ENCODE measurements around the gene NRXN3. TPM values are rescaled to one million over a fixed set of nuclear protein-coding genes. Genes with fewer than 3 reads are reported as not detected.
A peak's percentile ranks its signal among the peaks of the same experiment; 100 is the strongest.

NRXN3 gene
- total RNA-seq, 2 donors from 2014 or later: 1.6 to 1.9 TPM

DNA sequence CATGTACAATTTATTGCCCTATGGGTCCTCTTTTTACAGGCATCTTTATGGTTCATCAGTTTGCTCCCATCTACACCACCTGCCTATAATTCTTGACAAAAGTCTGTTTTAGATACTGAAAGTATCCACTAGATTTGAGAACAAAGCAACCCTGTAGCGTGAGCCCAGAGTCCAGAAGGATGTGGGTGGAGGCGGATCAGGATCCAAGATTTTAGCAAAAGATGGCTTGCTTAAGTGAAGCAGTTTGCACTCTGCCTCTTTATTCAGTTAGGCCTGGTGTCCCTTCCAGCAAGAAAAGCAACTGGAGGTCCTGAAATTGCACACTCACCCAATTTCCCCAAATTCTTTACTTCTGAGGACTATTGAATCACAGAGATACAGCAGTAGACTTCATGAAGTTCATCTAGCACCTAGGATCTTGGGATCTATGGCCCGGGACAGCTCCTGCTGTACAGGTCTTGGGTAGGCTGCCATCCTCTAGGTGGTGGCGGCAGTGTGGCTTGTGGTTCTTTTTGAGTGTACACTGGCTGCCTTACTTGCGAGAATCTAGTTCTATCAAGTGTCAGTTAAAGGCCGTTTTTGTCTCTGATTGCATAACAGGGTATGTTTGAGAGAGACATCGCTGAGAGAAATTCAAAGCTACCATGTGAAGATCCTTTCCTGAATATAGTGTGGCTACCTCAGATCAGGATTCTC lies 873.2 kb downstream of the NRXN3 start:
- ATAC-seq (no peak), DNase-seq (no peak)
- intact Hi-C loops (cut with DNase I): no loop called here

DNA sequence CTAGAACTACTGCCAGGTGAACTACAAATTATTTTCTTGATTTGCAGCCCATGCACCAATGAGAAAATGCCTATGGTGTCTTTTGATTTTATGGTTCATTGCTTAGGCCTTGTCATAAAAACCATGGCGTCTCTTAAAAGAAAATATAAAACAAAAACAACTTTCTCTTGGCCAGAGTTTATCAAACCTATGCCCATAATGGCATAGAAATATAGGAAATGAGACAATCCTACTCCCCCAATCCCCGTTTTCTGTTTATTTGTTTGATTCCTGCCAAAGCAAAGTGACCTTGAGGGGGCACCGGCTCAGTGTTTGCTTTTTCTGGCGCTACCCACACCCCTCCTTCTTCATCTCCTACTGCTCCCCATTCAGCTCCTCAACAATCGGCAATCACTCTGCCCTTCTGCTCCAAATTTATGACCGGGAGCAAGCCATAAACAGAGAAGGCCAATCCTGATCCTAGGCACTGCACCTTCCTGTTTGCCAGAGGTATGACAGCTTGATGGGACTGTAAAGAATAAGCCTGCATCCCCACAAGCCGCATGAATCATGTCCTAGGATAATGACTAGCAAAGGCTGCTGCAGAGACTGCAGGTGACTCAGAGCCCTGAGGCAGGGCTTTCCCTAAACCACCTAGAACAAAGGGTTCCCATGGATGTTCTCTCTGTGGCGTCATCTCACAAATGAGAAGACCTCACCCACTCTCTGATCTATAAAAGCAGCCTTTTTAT lies 874.9 kb downstream of the NRXN3 start:
- intact Hi-C loops (cut with DNase I): no loop called here
- ATAC-seq: no peak
- no peak for DNase-seq

DNA sequence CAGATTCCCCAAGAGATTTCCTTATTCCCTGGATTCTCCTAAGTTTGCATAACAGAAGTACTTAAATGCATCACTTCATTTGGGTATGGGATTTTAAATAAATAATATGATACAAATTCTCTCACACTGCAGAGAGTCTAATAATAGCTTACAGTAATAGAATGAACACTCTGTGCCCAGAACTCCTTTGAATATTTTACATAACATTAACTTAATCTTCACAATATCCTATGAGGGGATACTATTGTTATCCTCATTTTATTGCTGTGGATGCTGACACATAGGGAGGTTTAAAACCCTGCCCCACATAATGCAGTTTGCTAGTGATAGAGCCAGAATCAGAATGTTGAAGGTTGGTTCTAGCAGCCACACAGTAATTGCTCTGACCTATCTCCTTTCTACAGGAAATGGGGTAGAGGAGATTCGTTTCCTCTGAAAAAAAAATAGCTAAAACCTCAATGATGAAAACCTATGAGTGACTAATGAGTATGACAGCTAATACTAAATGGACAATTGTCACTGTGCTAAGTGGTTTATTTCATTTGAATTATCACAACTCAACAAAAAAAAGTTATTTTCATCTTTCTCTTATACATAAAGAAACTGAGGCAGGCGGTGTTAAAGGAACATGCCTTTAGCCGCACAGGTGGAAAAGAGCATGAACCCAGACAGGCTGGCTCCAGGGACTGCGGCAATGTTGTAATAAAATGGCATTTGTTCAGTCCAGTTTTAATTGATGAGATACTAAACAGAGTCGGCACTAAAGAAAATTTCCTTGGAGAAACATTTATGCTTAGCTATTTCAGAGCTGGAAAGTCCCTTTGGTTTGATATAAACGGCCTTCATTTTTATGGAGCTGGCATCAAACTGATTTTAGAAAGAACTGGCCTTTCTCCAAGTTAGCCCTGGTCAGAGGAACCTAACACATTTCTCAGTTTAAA lies 880.9 kb downstream of the NRXN3 start:
- ATAC-seq (no peak), DNase-seq (no peak)
- intact Hi-C loops (cut with DNase I): no loop called here

DNA sequence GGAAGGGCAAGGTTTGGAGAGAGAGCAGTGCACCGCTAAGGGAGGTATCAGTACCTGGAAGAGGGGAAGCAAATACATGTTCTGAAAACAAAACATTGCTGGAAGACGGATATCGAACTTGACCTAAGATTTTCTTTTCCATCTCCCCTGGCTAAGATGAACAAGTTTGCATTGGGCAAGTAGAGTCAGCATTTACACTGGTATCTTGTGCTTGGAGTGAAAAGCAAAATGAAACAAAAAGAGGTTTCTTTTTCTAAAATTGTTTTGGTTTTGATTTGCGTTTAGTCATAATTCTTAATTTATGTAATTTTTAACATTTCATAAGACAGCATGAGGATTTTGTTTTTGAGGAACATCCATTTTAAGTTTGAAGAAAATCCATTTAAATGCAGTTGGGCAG lies 881.6 kb downstream of the NRXN3 start:
- no peak for ATAC-seq
- intact Hi-C loops (cut with DNase I): no loop called here
- no peak for DNase-seq

DNA sequence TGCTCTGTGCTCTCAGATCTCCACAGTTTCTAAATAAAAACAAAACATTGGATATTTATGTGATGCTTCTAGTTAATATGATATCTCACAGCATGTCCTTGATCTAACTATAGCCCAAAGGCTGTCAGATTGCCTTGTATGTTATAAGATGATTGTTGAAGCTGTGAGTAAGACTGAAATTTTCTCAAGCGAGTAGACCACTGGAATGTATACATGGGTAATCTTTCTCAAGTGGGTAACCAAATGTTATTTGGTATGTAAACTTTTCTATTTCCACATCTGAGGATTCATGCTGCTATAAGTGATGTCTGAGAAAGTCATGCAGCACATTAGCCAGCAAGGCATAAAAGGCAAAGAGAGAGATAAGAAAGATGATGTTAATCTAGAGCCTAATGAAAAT lies 886.7 kb downstream of the NRXN3 start:
- no peak for ATAC-seq

DNA sequence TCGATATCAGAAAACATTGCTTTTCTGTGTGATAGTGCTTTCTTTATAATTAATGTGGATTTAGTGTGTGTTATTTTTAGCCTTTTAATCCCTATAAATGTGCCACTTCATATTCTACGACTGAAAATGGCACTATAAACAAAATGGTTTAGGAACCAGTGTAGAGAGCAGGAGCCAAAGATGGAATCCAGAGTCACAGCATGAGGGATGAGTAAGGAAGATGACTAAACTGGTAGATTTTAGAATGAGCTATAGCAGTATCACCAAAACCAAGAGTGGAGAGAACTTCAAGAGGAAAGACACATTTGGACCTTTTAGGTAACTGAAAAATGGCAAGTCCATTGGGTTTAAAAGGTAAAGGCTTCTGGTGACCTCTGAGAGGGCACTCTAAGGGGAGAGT lies 887.2 kb downstream of the NRXN3 start:
- intact Hi-C loops (cut with DNase I): no loop called here
- DNase-seq: no peak
- no peak for ATAC-seq

More for the DNA sequence above, 886.7 kb downstream of the NRXN3 start:
- DNase-seq: no peak
- intact Hi-C loops (cut with DNase I): no loop called here

DNA sequence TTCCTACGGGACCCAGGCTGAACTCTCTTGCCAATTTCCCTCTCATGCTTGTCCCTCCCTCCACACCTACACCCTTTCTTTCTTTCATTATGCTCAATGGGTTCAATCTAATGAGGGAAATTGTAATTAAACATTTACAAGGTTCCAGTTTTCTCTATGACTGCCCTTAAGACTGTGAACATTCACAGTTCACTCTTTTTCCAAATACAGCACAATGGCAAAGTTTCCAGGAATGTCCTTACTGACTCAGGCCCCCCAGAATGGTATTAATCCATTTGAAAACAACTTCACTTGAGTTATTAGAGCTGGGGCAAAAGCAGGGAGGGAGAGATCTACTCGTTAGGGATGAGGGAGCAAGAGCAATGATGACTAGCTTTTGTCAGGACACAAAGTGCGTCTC lies 892.1 kb downstream of the NRXN3 start:
- ATAC-seq: no peak
- intact Hi-C loops (cut with DNase I): no loop called here
- DNase-seq: no peak

DNA sequence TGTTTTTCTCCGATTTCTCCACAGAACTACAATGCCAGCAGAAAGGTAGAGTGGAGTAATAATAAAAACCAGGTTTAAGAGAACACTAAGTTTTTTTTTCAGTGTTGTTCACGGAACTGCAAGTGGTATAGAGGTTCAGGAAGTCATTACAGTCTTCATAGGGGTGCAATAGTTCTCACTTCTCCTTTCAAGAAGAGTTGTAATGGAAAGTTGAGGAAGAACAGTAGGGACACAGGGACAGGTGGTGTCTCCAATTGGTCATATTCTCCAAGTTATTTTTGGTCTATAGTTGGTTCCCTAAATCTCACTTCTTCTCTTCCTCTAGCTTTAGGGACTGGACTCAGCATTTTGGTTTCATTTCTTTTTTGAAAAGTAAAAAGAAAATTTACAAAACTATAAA lies 894.0 kb downstream of the NRXN3 start:
- peak in 1 of 2 donors; percentile 27 for ATAC-seq
- intact Hi-C loops (cut with DNase I): no loop called here
- DNase-seq: no peak

DNA sequence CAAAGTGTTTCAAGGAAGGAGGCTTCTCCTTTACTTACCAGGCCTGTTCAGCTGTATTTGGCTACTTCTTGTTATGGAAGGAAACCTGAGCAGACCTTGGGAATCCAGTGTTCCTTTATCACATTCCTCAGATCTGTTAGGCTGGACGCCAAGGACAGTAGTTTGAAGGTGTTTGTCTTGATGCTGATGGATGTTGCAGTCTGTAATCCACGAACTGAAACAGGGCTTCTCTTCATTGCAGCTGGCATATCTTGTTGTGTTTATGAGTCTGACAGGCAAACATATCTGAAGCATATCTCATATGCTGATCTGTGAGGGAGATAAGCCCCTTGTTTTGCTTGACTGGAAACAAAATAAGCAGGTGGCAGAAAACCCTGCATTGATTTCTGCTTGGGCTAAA lies 904.3 kb downstream of the NRXN3 start:
- DNase-seq (no peak), ATAC-seq (no peak)
- intact Hi-C loops (cut with DNase I): no loop called here

DNA sequence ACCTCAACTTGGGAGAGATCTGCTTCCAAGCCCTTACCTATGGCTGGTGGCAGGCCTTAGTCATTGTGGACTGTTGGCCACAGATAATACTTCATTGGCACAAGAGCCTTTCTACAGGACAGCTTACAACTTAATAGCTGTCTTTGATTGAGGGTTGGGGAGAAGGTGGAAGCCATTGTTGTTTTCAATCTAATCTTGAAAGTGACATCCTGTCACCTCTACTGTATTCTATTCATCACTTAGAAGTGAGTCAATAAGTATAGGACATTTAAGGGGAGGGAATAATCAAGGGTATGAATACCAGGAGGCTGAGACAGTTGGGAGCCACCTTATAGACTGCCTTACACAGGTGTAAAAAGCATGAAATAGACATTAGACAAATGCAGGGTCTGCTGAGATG lies 906.3 kb downstream of the NRXN3 start:
- DNase-seq (no peak), ATAC-seq (no peak)
- intact Hi-C loops (cut with DNase I): no loop called here

DNA sequence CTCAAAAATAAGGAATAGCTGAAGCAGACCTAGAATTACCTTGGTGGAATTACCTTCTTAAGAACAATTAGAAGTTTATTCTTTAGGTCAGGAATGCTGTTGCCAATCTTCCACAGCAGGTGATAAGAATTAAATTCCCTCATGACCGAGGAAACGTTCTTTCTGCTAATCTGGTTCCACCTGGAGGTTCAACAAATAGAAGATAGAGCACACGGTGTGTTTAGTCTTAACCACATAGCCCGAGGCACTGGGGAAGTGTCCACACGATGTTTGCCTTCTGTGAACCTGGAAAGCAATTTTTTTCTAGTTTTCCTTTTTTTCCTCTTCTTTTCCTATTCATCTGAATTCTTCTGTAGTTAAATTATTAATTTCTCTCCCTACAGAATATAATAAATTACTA lies 906.9 kb downstream of the NRXN3 start:
- intact Hi-C loops (cut with DNase I): no loop called here
- DNase-seq (no peak), ATAC-seq (no peak)

DNA sequence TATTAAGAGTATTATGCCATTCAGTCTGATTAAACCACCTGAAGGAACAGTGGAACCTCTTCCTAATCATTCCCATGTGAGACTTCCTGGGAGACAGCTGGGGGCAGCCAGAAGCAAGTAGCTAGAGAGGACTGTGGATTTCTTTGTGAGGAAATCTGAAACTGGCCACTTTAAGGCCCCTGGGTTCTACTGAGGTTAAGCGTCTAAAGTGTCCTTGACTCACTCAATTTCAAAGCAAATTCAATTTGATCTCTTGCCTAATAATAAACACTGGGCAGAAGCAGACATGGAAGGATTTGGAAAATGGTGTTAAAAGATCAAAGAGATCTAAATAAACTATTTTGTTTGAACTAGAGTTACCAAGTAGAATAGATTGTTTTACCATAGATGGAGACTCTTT lies 909.9 kb downstream of the NRXN3 start:
- no peak for DNase-seq
- ATAC-seq: no peak
- intact Hi-C loops (cut with DNase I): no loop called here

DNA sequence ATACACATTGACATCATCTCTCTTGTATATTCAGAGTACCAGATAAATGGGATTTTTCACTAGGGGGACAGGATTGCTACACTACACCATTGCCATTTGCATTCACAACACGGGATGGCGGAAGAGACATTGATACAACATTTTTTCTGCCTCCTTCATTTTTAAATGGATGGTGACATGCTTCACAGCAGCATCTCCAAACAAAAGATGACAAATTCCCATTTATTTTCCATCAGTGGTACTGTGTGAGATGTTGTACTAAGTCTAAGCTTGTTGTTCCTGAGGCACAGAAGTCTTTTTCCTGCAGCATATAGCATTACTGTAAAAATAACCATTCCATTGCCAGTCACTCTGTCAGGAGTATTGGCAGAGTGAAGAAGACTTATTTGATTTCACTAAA lies 912.7 kb downstream of the NRXN3 start:
- DNase-seq (no peak), ATAC-seq (no peak)
- intact Hi-C loops (cut with DNase I): no loop called here

DNA sequence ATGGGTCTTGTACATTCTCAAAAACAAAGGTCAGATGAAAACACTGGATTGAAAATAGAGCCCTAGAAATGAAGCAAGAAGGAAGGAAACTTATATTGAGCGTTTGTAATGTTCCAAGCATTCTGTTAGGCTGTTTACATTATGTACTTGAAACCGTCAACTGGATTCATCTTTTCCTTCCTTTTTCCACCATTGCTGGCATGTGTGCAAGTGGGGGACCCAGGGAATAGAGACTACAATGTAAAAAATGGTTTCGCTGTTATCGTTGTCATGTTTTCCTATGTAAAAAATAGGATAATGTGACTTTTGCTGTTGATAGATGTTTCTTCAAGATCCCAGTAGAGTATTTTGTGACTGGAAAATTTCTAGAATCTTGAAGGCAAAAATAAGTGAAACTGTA lies 913.2 kb downstream of the NRXN3 start:
- DNase-seq: no peak
- intact Hi-C loops (cut with DNase I): no loop called here
- no peak for ATAC-seq

DNA sequence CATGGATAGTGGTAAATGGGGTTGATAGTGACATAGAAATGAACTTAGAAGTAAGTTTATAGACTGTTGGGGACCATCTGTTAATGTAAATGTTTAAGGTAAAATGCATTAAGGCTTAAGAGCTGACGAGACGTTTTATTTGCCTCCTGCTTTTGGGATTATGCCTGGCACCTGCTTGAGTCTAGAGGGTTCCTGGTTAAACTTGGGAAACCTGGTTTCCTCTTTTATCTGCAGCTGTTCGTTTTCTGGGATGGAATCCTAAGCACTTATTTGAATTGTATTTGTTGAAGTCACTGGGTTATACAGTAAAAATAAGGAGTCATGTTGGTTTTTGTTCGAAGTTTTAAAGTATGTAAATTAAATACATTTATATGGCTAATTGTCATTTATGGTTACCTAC lies 914.7 kb downstream of the NRXN3 start:
- no peak for DNase-seq
- no peak for ATAC-seq
- intact Hi-C loops (cut with DNase I): no loop called here

DNA sequence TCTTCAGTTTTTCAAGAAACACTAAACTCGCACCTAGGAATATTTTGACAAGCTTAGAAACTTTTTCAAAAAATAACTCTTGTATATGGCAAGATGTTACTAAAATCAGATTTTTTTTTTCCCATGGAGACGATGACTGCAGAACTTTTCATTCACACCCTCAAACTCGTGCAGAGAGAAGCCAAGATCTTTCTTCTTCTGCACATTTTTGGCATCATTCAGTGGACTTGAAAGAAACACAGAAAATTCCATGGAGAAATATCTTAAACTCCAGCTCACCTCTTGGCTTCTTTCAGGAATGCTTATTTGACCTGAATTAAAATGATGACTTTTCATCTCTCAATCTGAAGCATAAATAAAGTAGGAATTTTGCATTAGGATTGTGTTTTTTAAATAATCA lies 919.4 kb downstream of the NRXN3 start:
- no peak for ATAC-seq
- DNase-seq: no peak
- intact Hi-C loops (cut with DNase I): no loop called here

DNA sequence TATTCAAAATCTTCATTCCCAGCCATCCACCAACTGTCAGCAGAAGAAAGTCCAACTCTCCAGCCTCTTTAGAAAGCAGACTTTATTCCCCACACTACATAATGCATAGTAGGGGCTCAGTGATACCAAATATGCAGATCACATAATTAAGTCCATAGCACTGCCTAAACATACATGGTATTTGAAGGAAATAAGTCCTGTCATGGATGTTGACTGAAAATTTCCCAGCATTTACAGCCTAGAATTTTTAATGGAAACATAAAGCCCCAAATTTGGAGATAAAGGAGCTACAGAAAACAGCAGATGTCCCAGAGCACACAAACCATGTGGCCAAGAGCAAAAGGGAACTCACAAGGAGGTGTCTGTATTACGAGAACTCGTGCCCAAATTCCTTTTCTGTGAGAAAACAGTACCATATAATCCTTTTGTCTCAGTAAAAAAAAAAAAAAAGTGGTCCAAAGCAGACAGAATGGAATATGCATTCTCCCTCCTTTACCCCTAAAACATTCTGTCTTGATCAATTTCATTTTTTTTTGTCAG lies 920.5 kb downstream of the NRXN3 start:
- intact Hi-C loops (cut with DNase I): no loop called here
- ATAC-seq: no peak
- DNase-seq: no peak

DNA sequence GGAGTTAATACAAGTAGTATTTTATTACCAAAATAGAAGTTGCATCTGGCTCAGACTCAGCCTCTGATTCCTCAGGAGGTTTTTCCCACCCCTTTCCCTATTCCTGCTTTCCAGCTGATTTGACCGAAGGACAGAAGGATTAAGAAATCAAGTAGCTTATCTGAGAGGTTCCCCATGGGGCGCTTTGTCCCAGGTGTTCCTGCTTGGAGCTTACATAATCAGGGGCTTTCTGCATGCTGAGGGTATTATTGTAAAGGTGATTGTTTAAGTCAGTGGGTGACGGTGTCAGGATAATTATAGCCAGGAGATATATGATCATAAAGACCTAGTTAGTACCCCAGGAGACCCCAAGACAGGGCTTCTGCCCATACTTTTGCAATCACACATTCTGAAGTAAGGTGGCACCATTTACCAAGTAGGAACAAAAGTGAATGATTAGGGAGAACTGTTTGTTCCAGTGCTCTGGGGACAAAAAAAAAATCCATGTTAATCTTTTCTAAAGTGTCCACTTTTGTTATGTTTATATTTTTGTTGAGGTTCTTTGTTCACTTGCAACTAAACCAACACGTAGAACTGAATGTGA lies 921.3 kb downstream of the NRXN3 start:
- intact Hi-C loops (cut with DNase I): no loop called here
- ATAC-seq (no peak), DNase-seq (no peak)

DNA sequence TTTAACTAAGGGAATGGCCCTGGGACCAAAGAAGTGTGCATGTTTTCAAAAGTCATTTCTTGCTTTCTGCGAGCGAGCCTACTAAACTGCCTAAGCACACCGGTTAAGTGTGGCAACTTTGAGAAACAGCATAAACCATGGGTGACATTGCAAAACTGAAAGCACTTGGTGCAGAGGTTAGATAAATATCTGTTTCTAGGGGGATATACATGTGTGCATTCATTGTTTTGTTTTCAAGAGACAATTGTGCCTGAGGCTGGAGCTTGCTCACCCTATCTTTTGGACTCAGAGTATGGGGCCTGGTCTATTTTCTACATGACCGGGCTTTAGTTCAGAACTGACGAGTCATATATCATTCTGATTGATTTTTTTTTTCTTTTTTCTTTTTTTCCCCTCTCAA lies 923.4 kb downstream of the NRXN3 start:
- DNase-seq (no peak), ATAC-seq (no peak)
- intact Hi-C loops (cut with DNase I): no loop called here

DNA sequence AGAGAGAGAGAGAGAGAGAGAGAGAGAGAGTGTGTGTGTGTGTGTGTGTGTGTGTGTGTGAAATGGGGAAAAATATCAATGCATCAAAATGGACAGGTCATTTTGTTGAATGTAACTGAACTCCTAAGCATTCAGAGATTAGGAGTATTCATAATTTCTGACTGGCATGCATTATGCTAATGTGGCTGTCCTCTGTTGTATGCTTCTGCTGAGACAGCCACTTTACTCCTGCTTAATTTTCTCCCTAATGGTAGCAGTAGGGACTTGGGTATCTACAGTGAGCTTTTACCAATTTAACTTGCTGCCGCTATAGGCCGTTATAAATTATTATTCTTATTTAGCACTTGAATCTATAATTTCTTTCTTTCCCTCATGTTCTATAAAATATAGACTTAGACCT lies 924.8 kb downstream of the NRXN3 start:
- ATAC-seq (no peak), DNase-seq (no peak)
- intact Hi-C loops (cut with DNase I): no loop called here
